ENCODE measurements around the gene MAVS. TPM values are rescaled to one million over a fixed set of nuclear protein-coding genes. Genes with fewer than 3 reads are reported as not detected.

MAVS gene
- total and polyA plus RNA-seq, 11 donors: 32.5 to 74.0 (median 43.3) TPM

GRCh38 chr20:3922223-3922982 lies 75.8 kb downstream of the MAVS start:
- Histone ChIP-seq H3K27me3 (no peaks in the 10 kb centered on the region), H3K36me3 (peaks cover 0 to 84% (median 76%) of the 10 kb centered on the region in 9 donors), H3K27ac (peak overlapping the region in 1 of 12 donors; percentile 8), H3K4me1 (peaks cover 0 to 59% (median 10%) of the 10 kb centered on the region in 12 donors), H3K4me3 (no peak overlapping the region), H3K9me3 (no peaks in the 10 kb centered on the region)
- WGBS, 4 donors: 53 to 65% (median 62%) methylated on average over 13 of the region's 13 CpGs
- intact Hi-C loops (cut with DNase I): no loop called here
- ATAC-seq: no peak
- no peak for TF ChIP-seq POLR2A (IDR thresholded peaks at IDR 0.05)
- no peak for TF ChIP-seq CTCF (IDR thresholded peaks at IDR 0.05)
- DNase-seq: no peak

- ATAC-seq: no peak
- H3K9me3 ChIP-seq: no peaks in the 10 kb centered on the region
- no peak for TF ChIP-seq CTCF (IDR thresholded peaks at IDR 0.05)
- TF ChIP-seq POLR2A (IDR thresholded peaks at IDR 0.05): no peak
- H3K36me3 ChIP-seq: peaks cover 0 to 78% (median 75%) of the 10 kb centered on the region in 9 donors
- intact Hi-C loops (cut with DNase I): no loop called here
- no peaks in the 10 kb centered on the region for H3K27me3 ChIP-seq
- no peak overlapping the region for H3K4me3 ChIP-seq
- H3K27ac ChIP-seq: peak overlapping the region in 1 of 12 donors; percentile 8
- 74 to 91% (median 86%) methylated on average over 4 of the region's 4 CpGs for WGBS, 4 donors
- DNase-seq: no peak
- H3K4me1 ChIP-seq: peaks cover 0 to 65% (median 14%) of the 10 kb centered on the region in 12 donors
Observed at GRCh38 chr20:3922983-3923339, 76.3 kb downstream of the MAVS start.

- 80 to 89% (median 82%) methylated on average over 2 of the region's 2 CpGs for WGBS, 4 donors
- Histone ChIP-seq H3K27me3 (no peaks in the 10 kb centered on the region), H3K36me3 (peaks cover 0 to 70% (median 67%) of the 10 kb centered on the region in 9 donors), H3K9me3 (no peaks in the 10 kb centered on the region), H3K4me3 (no peak overlapping the region), H3K27ac (peak overlapping the region in 1 of 12 donors; percentile 28), H3K4me1 (peaks cover 0 to 69% (median 21%) of the 10 kb centered on the region in 12 donors)
- ATAC-seq: no peak
- DNase-seq: no peak
- intact Hi-C loops (cut with DNase I): no loop called here
- TF ChIP-seq CTCF (IDR thresholded peaks at IDR 0.05) (no peak), POLR2A (IDR thresholded peaks at IDR 0.05) (no peak)
Observed at GRCh38 chr20:3923818-3924217, 77.2 kb downstream of the MAVS start.

- Histone ChIP-seq H3K27me3 (no peaks in the 10 kb centered on the region), H3K4me1 (peaks cover 0 to 75% (median 22%) of the 10 kb centered on the region in 12 donors), H3K36me3 (peaks cover 0 to 63% (median 60%) of the 10 kb centered on the region in 9 donors), H3K4me3 (no peak overlapping the region), H3K9me3 (no peaks in the 10 kb centered on the region), H3K27ac (no peak overlapping the region)
- no peak for TF ChIP-seq POLR2A (IDR thresholded peaks at IDR 0.05)
- TF ChIP-seq CTCF (IDR thresholded peaks at IDR 0.05): no peak
- DNase-seq: peak; percentile 45 to 80 (median 60)
- intact Hi-C loops (cut with DNase I): no loop called here
- WGBS, 4 donors: 68 to 80% (median 72%) methylated on average over 13 of the region's 13 CpGs
- ATAC-seq: peak; percentile 44 to 51 (median 46)
Observed at GRCh38 chr20:3924304-3925112, 77.9 kb downstream of the MAVS start.

Measured in heart left ventricle (tissue), 16 donors.